ENCODE results near the gene RAB2B.

Gene RAB2B

GRCh38 chr14:21509432-21510143, 32.8 kb upstream of the RAB2B start:
- Histone ChIP-seq H3K9me3 (ENCODE audit: control insufficient read depth, insufficient read depth, low read length) (no peaks in the 10 kb centered on the region), H3K27me3 (ENCODE audit: control insufficient read depth, insufficient read depth, low read length) (no peaks in the 10 kb centered on the region), H3K36me3 (ENCODE audit: control insufficient read depth, insufficient read depth, low read length) (peaks cover 37% of the 10 kb centered on the region), H3K4me3 (ENCODE audit: low read depth, low read length) (peak overlapping the region; percentile 93), H3K9ac (ENCODE audit: low read depth, low read length) (peak overlapping the region; percentile 85; the same call in 1 of the 2 replicates), H3K27ac (ENCODE audit: low read depth, low read length) (no peak overlapping the region), H3K4me1 (ENCODE audit: control insufficient read depth, insufficient read depth, low read length) (peaks cover 11% of the 10 kb centered on the region)

- Histone ChIP-seq H3K27ac (ENCODE audit: low read depth, low read length) (no peak overlapping the region), H3K36me3 (ENCODE audit: control insufficient read depth, insufficient read depth, low read length) (peaks cover 64% of the 10 kb centered on the region), H3K9me3 (ENCODE audit: control insufficient read depth, insufficient read depth, low read length) (no peaks in the 10 kb centered on the region), H3K4me1 (ENCODE audit: control insufficient read depth, insufficient read depth, low read length) (peaks cover 11% of the 10 kb centered on the region), H3K27me3 (ENCODE audit: control insufficient read depth, insufficient read depth, low read length) (no peaks in the 10 kb centered on the region), H3K9ac (ENCODE audit: low read depth, low read length) (no peak overlapping the region), H3K4me3 (ENCODE audit: low read depth, low read length) (no peak overlapping the region)
Observed at GRCh38 chr14:21506557-21506956, 29.8 kb upstream of the RAB2B start.

- Histone ChIP-seq H3K9me3 (ENCODE audit: control insufficient read depth, insufficient read depth, low read length) (no peaks in the 10 kb centered on the region), H3K4me3 (ENCODE audit: low read depth, low read length) (no peak overlapping the region), H3K27me3 (ENCODE audit: control insufficient read depth, insufficient read depth, low read length) (no peaks in the 10 kb centered on the region), H3K27ac (ENCODE audit: low read depth, low read length) (no peak overlapping the region), H3K36me3 (ENCODE audit: control insufficient read depth, insufficient read depth, low read length) (peaks cover 79% of the 10 kb centered on the region), H3K9ac (ENCODE audit: low read depth, low read length) (no peak overlapping the region), H3K4me1 (ENCODE audit: control insufficient read depth, insufficient read depth, low read length) (peaks cover 10% of the 10 kb centered on the region)
Observed at GRCh38 chr14:21505012-21505553, 28.3 kb upstream of the RAB2B start.

- Histone ChIP-seq H3K4me3 (ENCODE audit: low read depth, low read length) (no peak overlapping the region), H3K27me3 (ENCODE audit: control insufficient read depth, insufficient read depth, low read length) (no peaks in the 10 kb centered on the region), H3K4me1 (ENCODE audit: control insufficient read depth, insufficient read depth, low read length) (peaks cover 12% of the 10 kb centered on the region), H3K9me3 (ENCODE audit: control insufficient read depth, insufficient read depth, low read length) (no peaks in the 10 kb centered on the region), H3K36me3 (ENCODE audit: control insufficient read depth, insufficient read depth, low read length) (peaks cover 85% of the 10 kb centered on the region), H3K9ac (ENCODE audit: low read depth, low read length) (no peak overlapping the region), H3K27ac (ENCODE audit: low read depth, low read length) (no peak overlapping the region)
Observed at GRCh38 chr14:21503376-21503775, 26.6 kb upstream of the RAB2B start.

GRCh38 chr14:21501568-21501967, 24.8 kb upstream of the RAB2B start:
- no peak overlapping the region for H3K4me3 ChIP-seq (ENCODE audit: low read depth, low read length)
- H3K4me1 ChIP-seq (ENCODE audit: control insufficient read depth, insufficient read depth, low read length): peaks cover 13% of the 10 kb centered on the region
- H3K36me3 ChIP-seq (ENCODE audit: control insufficient read depth, insufficient read depth, low read length): peaks cover 87% of the 10 kb centered on the region
- no peak overlapping the region for H3K27ac ChIP-seq (ENCODE audit: low read depth, low read length)
- H3K9me3 ChIP-seq (ENCODE audit: control insufficient read depth, insufficient read depth, low read length): no peaks in the 10 kb centered on the region
- no peaks in the 10 kb centered on the region for H3K27me3 ChIP-seq (ENCODE audit: control insufficient read depth, insufficient read depth, low read length)
- no peak overlapping the region for H3K9ac ChIP-seq (ENCODE audit: low read depth, low read length)

DNA sequence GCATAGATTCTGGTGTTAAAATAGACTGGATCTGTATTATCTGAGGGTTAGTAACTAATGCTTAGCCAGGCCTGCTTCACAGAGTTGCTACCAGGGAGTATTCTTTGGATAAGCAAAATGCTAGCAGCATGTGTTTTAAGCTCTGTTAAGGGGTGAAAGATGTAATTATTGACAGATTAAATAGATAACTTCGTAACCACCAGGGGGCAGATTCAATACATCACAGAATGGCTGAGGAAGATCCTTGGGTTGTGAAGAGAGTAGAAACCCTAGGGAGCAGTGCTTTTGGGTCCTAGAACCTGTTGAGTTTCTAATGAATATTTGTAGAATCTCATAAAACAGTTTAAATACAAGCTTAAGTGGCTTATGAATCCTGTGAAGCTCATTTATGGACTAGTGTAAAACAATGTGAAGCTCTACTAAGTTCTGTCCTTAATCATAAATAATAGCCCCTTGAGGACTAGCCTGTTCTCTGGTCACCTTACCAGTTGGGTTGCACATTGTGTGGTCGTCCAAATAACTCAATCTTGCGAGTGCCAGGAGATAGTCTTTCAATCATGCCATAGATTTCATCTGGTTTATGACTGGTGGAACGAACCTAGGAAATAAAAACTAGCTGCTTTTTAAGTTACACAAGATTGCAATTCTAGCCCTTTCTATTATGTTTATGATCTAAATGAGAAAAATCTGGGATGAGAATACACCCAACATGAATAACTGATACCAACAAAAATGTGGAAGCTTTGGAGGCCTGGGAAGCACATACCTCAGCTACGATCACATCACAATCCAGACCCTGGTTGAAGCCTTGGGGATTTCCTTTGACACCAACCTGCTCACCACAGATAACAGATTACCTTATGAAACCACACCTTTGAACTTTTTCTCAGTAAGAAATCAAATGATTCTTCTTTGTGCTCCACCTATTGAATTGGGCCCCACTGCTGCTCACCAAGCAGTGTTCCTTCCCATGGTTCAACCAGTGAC, 22.1 kb upstream of the RAB2B start:
- H3K4me1 ChIP-seq (ENCODE audit: control insufficient read depth, insufficient read depth, low read length): peaks cover 17% of the 10 kb centered on the region
- H3K9me3 ChIP-seq (ENCODE audit: control insufficient read depth, insufficient read depth, low read length): no peaks in the 10 kb centered on the region
- H3K36me3 ChIP-seq (ENCODE audit: control insufficient read depth, insufficient read depth, low read length): peaks cover 92% of the 10 kb centered on the region
- H3K4me3 ChIP-seq (ENCODE audit: low read depth, low read length): no peak overlapping the region
- no peaks in the 10 kb centered on the region for H3K27me3 ChIP-seq (ENCODE audit: control insufficient read depth, insufficient read depth, low read length)
- H3K27ac ChIP-seq (ENCODE audit: low read depth, low read length): peak overlapping the region; percentile 69
- H3K9ac ChIP-seq (ENCODE audit: low read depth, low read length): no peak overlapping the region

DNA sequence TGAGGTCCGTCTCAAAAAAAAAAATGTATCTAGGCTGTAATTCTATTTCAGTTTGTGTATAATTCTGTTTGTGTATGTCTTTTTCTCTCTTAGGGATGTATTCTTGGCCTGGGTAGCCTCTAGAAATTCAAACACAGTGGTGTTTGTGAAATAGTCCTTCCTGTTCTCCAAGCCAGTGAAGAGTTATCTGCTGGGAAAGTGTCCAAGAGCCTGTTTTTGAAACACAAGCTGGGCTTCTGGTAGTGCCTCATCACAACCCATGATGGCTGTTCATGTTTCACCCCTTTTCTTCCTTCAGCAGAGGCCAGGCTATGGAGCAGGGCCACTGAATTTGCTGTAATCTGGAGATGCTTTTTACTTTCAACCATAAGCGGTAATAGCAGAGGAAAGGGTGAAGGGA, 19.7 kb upstream of the RAB2B start:
- Histone ChIP-seq H3K27ac (ENCODE audit: low read depth, low read length) (no peak overlapping the region), H3K36me3 (ENCODE audit: control insufficient read depth, insufficient read depth, low read length) (peaks cover 88% of the 10 kb centered on the region), H3K4me1 (ENCODE audit: control insufficient read depth, insufficient read depth, low read length) (peaks cover 17% of the 10 kb centered on the region), H3K27me3 (ENCODE audit: control insufficient read depth, insufficient read depth, low read length) (no peaks in the 10 kb centered on the region), H3K9ac (ENCODE audit: low read depth, low read length) (no peak overlapping the region), H3K9me3 (ENCODE audit: control insufficient read depth, insufficient read depth, low read length) (no peaks in the 10 kb centered on the region), H3K4me3 (ENCODE audit: low read depth, low read length) (no peak overlapping the region)

DNA sequence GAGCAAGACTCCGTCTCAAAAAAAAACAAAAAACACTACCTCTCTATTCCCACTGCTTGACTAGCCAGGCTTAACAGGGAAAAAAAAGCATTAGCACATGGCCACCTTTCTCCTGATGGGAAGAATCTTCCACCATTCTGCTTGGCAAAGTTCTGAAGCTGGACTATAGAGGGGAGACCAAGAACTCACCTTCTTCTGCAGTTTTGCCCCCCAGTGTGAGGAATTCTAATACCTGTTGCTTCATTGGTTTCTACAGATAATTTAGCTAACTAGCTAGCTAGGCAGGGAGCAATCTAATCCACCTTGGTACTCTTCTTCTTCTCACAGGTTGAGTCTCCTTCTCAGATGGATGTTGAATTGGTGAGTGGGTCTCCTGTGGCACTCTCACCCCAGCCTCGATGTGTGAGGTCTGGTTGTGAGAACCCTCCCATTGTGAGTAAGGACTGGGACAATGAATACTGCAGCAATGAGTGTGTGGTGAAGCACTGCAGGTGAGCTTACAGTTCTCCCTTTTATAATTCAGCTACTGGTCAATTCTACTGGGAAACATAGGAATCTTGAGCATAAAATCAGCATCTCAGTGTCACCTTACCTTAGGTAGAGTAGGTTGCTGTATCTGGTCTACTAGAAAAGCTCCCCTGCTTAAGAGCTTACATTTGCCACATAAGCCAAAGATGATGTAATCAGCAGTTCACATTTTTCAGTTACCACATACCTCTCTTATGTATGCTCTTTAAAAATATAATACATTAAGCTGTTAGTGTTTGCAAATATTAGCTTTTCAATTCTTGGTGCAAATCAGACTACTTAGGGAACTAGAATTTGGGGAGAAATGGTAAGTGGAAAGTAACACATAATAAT, 18.4 kb upstream of the RAB2B start:
- Histone ChIP-seq H3K9ac (ENCODE audit: low read depth, low read length) (no peak overlapping the region), H3K9me3 (ENCODE audit: control insufficient read depth, insufficient read depth, low read length) (no peaks in the 10 kb centered on the region), H3K4me1 (ENCODE audit: control insufficient read depth, insufficient read depth, low read length) (peaks cover 17% of the 10 kb centered on the region), H3K36me3 (ENCODE audit: control insufficient read depth, insufficient read depth, low read length) (peaks cover 87% of the 10 kb centered on the region), H3K27me3 (ENCODE audit: control insufficient read depth, insufficient read depth, low read length) (no peaks in the 10 kb centered on the region), H3K4me3 (ENCODE audit: low read depth, low read length) (no peak overlapping the region), H3K27ac (ENCODE audit: low read depth, low read length) (peak overlapping the region; percentile 52)

DNA sequence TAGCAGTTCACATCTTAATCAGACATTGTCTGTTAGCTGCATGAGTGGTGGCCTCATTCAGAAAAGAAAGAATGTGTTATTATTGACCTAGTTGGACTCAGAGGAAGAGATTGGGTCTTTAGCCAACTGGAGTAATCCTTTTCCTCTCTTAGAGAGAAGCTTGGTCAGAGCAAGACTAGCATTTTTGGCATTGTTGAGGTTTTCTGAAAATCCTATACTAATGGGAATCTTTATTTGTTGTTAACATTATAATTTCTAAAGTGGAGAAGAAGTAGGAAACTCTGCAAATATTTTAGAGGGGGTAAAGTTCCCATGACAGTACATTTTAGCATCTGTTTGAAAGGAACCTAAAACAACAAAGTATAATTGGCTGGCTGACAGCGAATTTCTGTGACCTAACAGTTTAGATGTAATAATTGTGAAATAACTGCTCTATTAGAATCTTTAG, 9.9 kb upstream of the RAB2B start:
- Histone ChIP-seq H3K36me3 (ENCODE audit: control insufficient read depth, insufficient read depth, low read length) (peaks cover 43% of the 10 kb centered on the region), H3K27me3 (ENCODE audit: control insufficient read depth, insufficient read depth, low read length) (no peaks in the 10 kb centered on the region)

GRCh38 chr14:21476523-21476924, 235 bp downstream of the RAB2B start:
- no peaks in the 10 kb centered on the region for H3K27me3 ChIP-seq (ENCODE audit: control insufficient read depth, insufficient read depth, low read length)
- H3K9me3 ChIP-seq (ENCODE audit: control insufficient read depth, insufficient read depth, low read length): no peaks in the 10 kb centered on the region
- H3K4me3 ChIP-seq (ENCODE audit: low read depth, low read length): peak overlapping the region; percentile 100
- peaks cover 7% of the 10 kb centered on the region for H3K4me1 ChIP-seq (ENCODE audit: control insufficient read depth, insufficient read depth, low read length)
- H3K9ac ChIP-seq (ENCODE audit: low read depth, low read length): peak overlapping the region; percentile 60
- peak overlapping the region; percentile 91 for H3K27ac ChIP-seq (ENCODE audit: low read depth, low read length)
- H3K36me3 ChIP-seq (ENCODE audit: control insufficient read depth, insufficient read depth, low read length): peaks cover 30% of the 10 kb centered on the region

More for the DNA sequence above, 9.9 kb upstream of the RAB2B start:
- Histone ChIP-seq H3K27ac (ENCODE audit: low read depth, low read length) (no peak overlapping the region), H3K9ac (ENCODE audit: low read depth, low read length) (no peak overlapping the region), H3K4me3 (ENCODE audit: low read depth, low read length) (no peak overlapping the region), H3K9me3 (ENCODE audit: control insufficient read depth, insufficient read depth, low read length) (no peaks in the 10 kb centered on the region), H3K4me1 (ENCODE audit: control insufficient read depth, insufficient read depth, low read length) (no peaks in the 10 kb centered on the region)

All from HUES48 (cell line).